Effector CD4-positive, alpha-beta T cell (primary cell): ENCODE measurements around the gene SLC38A2.
"Not testable (repeated sequence)": the region's sequence is repeated elsewhere in the genome, so short reads cannot be mapped to it uniquely, and the experiment has no call there.

Experiments used
- DNase-seq: peaks from one replicate; pipeline ENCODE4 v3.0.0-alpha.2; 2020

SLC38A2 gene

GRCh38 chr12:46359667-46360280 lies 12.8 kb downstream of the SLC38A2 start:
- no peak for DNase-seq

GRCh38 chr12:46358791-46359666 lies 13.5 kb downstream of the SLC38A2 start:
- DNase-seq = no peak

- DNase-seq = no peak
These were observed 14.3 kb downstream of the SLC38A2 start for GRCh38 chr12:46358325-46358700.

- no peak for DNase-seq
These were observed 14.9 kb downstream of the SLC38A2 start for GRCh38 chr12:46357438-46358324.

DNA sequence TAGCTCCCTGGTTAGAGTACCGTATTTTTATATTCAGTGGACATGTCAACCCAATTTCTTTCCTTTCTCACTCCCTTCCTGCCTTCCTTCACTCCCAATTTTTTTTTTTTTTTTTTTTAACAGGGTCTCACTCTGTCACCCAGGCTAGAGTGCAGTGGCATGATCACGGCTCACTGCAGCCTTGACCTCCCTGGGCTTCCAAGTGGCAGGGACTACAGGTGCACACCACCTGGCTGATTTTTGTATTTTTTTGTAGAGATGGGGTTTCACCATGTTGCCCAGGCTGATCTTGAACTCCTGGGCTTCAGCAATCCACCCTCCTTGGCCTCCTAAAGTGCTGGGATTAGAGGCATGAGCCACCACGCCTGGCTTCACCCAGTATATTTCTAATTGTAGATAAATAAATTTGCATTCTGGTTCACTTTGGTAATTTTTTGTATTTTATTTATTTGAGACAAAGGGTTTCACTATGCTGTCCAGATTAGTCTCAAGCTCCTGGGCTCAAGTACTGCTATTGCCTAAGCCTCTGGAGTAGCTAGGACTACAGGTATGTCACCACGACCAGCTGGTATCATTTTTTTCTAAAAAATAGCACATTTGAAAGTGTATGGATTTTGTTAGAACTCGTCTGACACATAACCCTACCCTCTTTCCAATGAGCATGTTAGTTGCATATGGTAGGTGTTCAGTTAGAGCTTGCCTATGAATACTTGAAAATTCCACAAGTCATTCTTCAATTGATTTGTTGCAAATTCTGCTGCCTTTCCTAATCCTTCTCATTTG lies 15.7 kb downstream of the SLC38A2 start:
- no peak for DNase-seq

DNA sequence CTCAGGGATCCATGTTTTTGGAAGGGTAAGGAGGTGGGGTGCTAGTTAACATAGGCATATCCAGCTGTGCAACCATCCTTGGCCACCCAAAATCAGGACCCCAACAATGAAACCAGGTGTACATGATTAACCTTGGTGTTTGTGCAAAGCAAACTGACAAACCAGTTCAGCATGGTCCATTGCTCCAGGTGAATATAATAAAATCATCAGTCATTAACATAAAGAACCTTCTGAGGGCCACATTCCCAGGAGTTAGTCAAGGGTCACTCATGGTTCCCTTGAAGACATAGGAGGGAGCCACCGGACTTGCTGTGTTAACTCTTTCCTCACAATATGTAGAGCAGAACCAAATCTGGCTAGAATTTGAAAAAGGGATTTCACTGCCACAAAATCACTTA lies 17.8 kb downstream of the SLC38A2 start:
- no peak for DNase-seq

- DNase-seq = no peak
These were observed 18.3 kb downstream of the SLC38A2 start for GRCh38 chr12:46354111-46354801.

GRCh38 chr12:46351886-46352650 lies 20.5 kb downstream of the SLC38A2 start:
- DNase-seq = no peak

GRCh38 chr12:46351138-46351537 lies 21.4 kb downstream of the SLC38A2 start:
- DNase-seq = no peak

DNA sequence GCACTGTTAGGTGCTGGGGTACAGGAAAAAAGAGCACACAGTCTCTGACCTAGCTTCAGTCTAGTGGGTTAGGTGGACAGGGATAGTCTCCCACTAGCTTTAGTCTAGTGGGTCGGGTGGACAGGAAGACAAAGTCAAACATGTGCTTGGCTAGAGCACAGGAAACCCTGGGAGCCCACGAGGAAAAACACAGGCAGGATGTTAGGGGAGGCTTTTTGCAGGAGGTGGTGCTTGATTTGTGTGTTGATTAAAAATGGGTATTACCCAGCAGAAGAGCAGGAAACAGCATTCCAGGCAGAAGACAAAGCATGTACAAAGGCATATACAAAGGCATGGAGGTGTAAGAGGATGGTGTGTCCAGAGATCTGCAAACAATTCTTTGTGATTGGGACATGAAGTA lies 23.3 kb downstream of the SLC38A2 start:
- no peak for DNase-seq

DNA sequence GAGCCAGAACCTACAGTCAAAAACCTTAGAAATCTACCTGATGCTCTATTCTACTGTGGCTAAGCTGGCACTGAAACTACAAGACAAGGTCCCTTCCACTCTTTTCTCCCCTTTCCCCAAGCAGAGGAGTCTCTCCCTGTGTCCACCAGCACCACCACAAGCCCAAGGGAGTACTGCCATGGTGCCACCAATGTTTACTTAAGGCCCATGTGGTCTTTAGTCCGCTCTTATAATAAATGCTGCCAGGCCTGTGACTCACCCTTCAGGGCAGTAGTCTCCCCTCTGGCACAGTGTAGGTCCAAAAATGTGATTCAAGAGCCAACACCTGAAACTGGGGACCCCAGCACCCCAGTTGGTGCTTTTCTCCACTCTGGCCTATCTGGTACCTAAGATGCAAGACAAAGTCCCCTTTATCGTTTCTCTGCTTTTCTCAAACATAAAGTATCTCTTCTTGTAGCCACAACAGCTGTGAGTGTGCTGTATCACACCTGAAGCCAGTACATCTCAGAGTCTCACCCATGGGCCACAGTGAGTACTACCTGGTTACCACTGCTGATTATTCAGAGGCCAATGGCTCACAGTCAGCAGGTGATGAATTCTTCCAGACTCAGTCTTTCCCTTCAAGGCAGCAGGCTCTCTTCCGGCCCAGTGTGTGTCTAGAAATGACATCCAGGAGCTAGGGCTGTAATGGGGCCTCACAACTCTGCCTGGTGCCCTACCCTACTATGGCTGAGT lies 29.3 kb downstream of the SLC38A2 start:
- DNase-seq = no peak

DNA sequence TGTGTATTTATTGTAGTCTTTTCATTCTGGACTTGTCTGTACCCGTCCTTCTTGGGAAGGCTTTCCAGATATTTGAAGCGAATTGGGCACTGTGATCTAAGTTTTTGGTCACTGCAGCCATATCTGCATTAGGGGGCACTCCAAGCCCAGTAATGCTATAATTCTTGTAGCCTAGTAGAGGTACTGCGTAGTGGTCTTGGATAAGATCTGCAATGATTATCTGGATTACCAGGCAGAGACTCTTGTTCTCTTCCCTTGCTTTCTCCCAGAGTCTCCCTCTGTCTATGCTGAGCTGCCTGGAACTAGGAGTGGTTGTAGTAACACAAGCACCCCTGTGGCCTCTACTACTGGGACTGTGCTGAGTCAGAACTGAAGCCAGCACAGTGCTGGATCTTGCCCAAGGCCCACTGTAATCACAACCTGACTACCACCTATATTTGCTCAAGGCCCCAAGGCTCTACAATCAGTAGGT lies 30.0 kb downstream of the SLC38A2 start:
- peak; percentile 9 for DNase-seq

DNA sequence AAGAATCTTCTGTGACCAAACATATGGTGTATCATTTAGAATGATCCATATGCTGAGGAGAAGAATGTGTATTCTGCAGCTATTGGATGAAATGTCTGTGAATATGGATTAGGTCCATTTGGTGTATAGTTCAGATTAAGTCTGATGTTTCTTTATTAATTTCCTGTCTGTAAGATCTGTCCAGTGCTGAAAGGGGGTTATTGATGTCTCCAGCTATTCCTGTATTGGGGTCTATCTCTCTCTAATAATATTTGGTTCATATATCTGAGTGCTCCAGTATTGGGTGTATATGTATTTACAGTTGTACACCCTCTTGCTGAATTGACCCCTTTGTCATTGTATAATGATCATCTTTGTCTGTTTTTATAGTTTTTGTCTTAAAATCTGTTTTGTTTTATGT lies 33.5 kb downstream of the SLC38A2 start:
- DNase-seq = no peak

DNA sequence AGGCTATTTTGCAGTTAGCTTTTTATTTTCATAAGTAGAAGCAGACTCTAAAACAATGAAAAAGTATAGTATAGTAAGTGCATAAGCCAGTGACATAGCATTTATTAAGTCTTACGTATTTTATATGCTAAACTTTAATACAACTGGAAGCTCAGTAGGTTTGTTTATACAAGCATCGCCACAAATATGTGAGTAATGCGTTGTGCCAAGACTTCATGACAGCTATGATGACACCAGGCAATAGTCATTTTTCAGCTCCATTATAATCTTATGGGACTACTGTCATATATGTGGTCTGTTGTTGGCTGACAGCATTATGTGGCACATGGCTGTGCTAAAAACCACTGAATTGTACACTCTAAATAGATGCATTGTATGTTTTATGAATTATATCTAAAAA lies 40.3 kb downstream of the SLC38A2 start:
- DNase-seq = no peak

GRCh38 chr12:46325075-46325474 lies 47.5 kb downstream of the SLC38A2 start:
- DNase-seq = not testable (repeated sequence)

GRCh38 chr12:46320731-46321130 lies 51.8 kb downstream of the SLC38A2 start:
- no peak for DNase-seq

DNA sequence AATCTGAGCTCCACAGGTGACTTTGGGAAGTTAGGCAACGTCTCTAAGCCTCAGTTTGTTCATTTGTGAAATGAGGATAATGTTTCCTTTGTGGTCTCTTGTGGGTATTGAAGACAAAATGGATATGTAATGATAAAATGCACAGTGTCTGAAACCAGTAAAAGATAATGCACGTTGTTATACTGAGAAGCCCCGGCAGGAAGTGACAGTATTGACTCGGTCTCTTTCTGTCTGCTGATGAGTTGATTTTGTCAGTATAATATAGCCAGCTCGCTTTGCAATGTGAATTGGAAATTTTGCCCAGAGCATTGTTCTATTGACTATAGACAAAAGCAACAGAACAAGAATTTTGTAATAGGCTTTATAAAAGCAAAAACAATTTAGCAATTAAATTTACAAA lies 54.5 kb downstream of the SLC38A2 start:
- no peak for DNase-seq
